Karpas-422 (cell line): ENCODE data around the gene XAB2. TPM values are rescaled to one million over a fixed set of nuclear protein-coding genes. Genes with fewer than 3 reads are reported as not detected.

Source experiments
- DNase-seq: peaks from one replicate; pipeline ENCODE4 v3.0.0-alpha.2; 2015
- H2AFZ ChIP-seq: fragments of 200-600 bp; sonication (generic); 2 replicates; pipeline ENCODE4 v1.6.1; 2014; ENCODE audit warnings: antibody characterized with exemption, low read length, mixed read lengths
- H3K27ac ChIP-seq: fragments of 200-600 bp; sonication (generic); 2 replicates; pipeline ENCODE4 v1.5.1; 2014; ENCODE audit warnings: mild to moderate bottlenecking, low read length, moderate library complexity
- H3K27me3 ChIP-seq: fragments of 200-600 bp; sonication (generic); 2 replicates; pipeline ENCODE4 v1.6.1; 2014; ENCODE audit warnings: low read length, mixed read lengths
- H3K36me3 ChIP-seq: fragments of 200-600 bp; sonication (generic); 2 replicates; pipeline ENCODE4 v1.6.1; 2014; ENCODE audit warnings: low read length, mixed read lengths; ENCODE audit not compliant: insufficient read depth
- H3K4me1 ChIP-seq: fragments of 200-600 bp; sonication (generic); 2 replicates; pipeline ENCODE4 v1.6.1; 2014; ENCODE audit warnings: mild to moderate bottlenecking, low read length, mixed read lengths
- H3K4me2 ChIP-seq: fragments of 200-600 bp; sonication (generic); 2 replicates; pipeline ENCODE4 v1.6.1; 2014; ENCODE audit warnings: low read length, low read depth, mild to moderate bottlenecking; ENCODE audit not compliant: poor library complexity, severe bottlenecking
- H3K4me3 ChIP-seq: fragments of 200-600 bp; sonication (generic); 2 replicates; pipeline ENCODE4 v1.5.1; 2014; ENCODE audit warnings: mild to moderate bottlenecking, antibody characterized with exemption, low read length, mixed read lengths
- H3K79me2 ChIP-seq: fragments of 200-600 bp; sonication (generic); 2 replicates; pipeline ENCODE4 v1.6.1; 2014; ENCODE audit warnings: mild to moderate bottlenecking, low read length, mixed read lengths
- H3K9ac ChIP-seq: fragments of 200-600 bp; sonication (generic); 2 replicates; pipeline ENCODE4 v1.6.0; 2014; ENCODE audit warnings: low read length
- H3K9me2 ChIP-seq: fragments of 200-600 bp; sonication (generic), shearing (Covaris generic); replicated peaks from 2 replicates; pipeline ENCODE4 v1.6.0; 2014; ENCODE audit warnings: mild to moderate bottlenecking, low read length, moderate library complexity; ENCODE audit not compliant: insufficient read depth
- H3K9me3 ChIP-seq: fragments of 300-700, 200-600 bp; sonication (generic); 2 replicates; pipeline ENCODE4 v1.6.1; 2014; ENCODE audit warnings: low read length, mixed read lengths
- H4K20me1 ChIP-seq: fragments of 200-600 bp; sonication (generic); 2 replicates; pipeline ENCODE4 v1.6.1; 2014; ENCODE audit warnings: mild to moderate bottlenecking, antibody characterized with exemption, low read length, low read depth; ENCODE audit not compliant: insufficient read depth
- total RNA-seq: library from RNA; depleted of rRNA; stranded (reverse); fragments of >200 nt; shearing (Covaris generic); gene quantifications from 2 replicates; pipeline ENCODE4 v1.2.3, GENCODE V29; 2014; ENCODE audit warnings: low replicate concordance; rRNA removed

The XAB2 gene
- 20.2 and 36.2 TPM in 2 replicates for total RNA-seq

GRCh38 chr19:7629347-7630054, at the start of gene XAB2, which contains the start of gene PET100:
TSS of gene XAB2 (minus strand) at chr19:7629545. CDS start at chr19:7629527, 18 bp downstream.
TSS of gene PET100 (plus strand) at chr19:7629793. CDS start at chr19:7629834, 41 bp downstream.
- H3K4me3 ChIP-seq = peak within 1 kb of the TSS; percentile 97
- H3K4me2 ChIP-seq = peak within 1 kb of the TSS; percentile 92
- H2AFZ ChIP-seq = no peak within 1 kb of the TSS
- no peaks in the 10 kb centered on the region for H3K36me3 ChIP-seq
- H3K27me3 ChIP-seq = no peaks in the 10 kb centered on the region
- peaks cover 53% of the 10 kb centered on the region for H3K79me2 ChIP-seq
- H3K9me3 ChIP-seq = no peaks in the 10 kb centered on the region
- peaks cover 20% of the 10 kb centered on the region; the same call in 1 of the 2 replicates for H4K20me1 ChIP-seq
- peak within 1 kb of the TSS; percentile 95 for H3K9ac ChIP-seq
- peak; percentile 98 for DNase-seq
- H3K27ac ChIP-seq = no peak within 1 kb of the TSS
- H3K4me1 ChIP-seq = peaks cover 19% of the 10 kb centered on the region
- H3K9me2 ChIP-seq = no peaks in the 10 kb centered on the region

- Histone ChIP-seq H3K4me2 (no peak overlapping the region), H3K9me3 (no peaks in the 10 kb centered on the region), H3K79me2 (peaks cover 14% of the 10 kb centered on the region), H3K9me2 (no peaks in the 10 kb centered on the region), H3K36me3 (0 out of 2 replicates have a peak, but pooled peaks cover 3% of the 10 kb centered on the region), H3K27me3 (no peaks in the 10 kb centered on the region), H2AFZ (no peak overlapping the region), H3K4me1 (peaks cover 20% of the 10 kb centered on the region), H3K9ac (no peak overlapping the region), H3K27ac (no peak overlapping the region), H3K4me3 (no peak overlapping the region), H4K20me1 (peaks cover 13% of the 10 kb centered on the region; the same call in 1 of the 2 replicates)
- DNase-seq = no peak
These were observed 48.4 kb upstream of the XAB2 start for GRCh38 chr19:7677669-7678311.

GRCh38 chr19:7676854-7677253, 47.5 kb upstream of the XAB2 start, which contains the start of gene MCEMP1:
TSS of gene MCEMP1 (plus strand) at chr19:7677090. CDS start at chr19:7677121, 31 bp downstream.
- Histone ChIP-seq H3K4me2 (no peak within 1 kb of the TSS), H3K36me3 (no peaks in the 10 kb centered on the region), H4K20me1 (0 out of 2 replicates have a peak, but pooled peaks cover 4% of the 10 kb centered on the region), H3K4me1 (peaks cover 17% of the 10 kb centered on the region), H3K9ac (no peak within 1 kb of the TSS), H3K9me3 (no peaks in the 10 kb centered on the region), H3K79me2 (peaks cover 11% of the 10 kb centered on the region), H3K9me2 (no peaks in the 10 kb centered on the region), H3K4me3 (no peak within 1 kb of the TSS), H3K27ac (no peak within 1 kb of the TSS), H2AFZ (no peak within 1 kb of the TSS), H3K27me3 (no peaks in the 10 kb centered on the region)
- DNase-seq = no peak

GRCh38 chr19:7676376-7676775, 47.0 kb upstream of the XAB2 start:
- Histone ChIP-seq H3K27me3 (no peaks in the 10 kb centered on the region), H3K9me2 (no peaks in the 10 kb centered on the region), H3K9ac (no peak overlapping the region), H3K9me3 (no peaks in the 10 kb centered on the region), H3K27ac (no peak overlapping the region), H3K4me2 (no peak overlapping the region), H3K4me3 (no peak overlapping the region), H3K36me3 (no peaks in the 10 kb centered on the region), H2AFZ (no peak overlapping the region), H3K79me2 (peaks cover 7% of the 10 kb centered on the region), H4K20me1 (0 out of 2 replicates have a peak, but pooled peaks cover 2% of the 10 kb centered on the region), H3K4me1 (peaks cover 12% of the 10 kb centered on the region)
- no peak for DNase-seq

- Histone ChIP-seq H3K9me3 (no peaks in the 10 kb centered on the region), H3K4me2 (no peak overlapping the region), H3K27ac (no peak overlapping the region), H3K9ac (no peak overlapping the region), H3K79me2 (no peaks in the 10 kb centered on the region), H4K20me1 (no peaks in the 10 kb centered on the region), H2AFZ (no peak overlapping the region), H3K4me3 (no peak overlapping the region), H3K36me3 (no peaks in the 10 kb centered on the region), H3K4me1 (peaks cover 7% of the 10 kb centered on the region), H3K9me2 (no peaks in the 10 kb centered on the region), H3K27me3 (no peaks in the 10 kb centered on the region)
- DNase-seq = peak; percentile 89
These were observed 45.0 kb upstream of the XAB2 start for GRCh38 chr19:7674010-7675005.

- no peak for DNase-seq
- no peaks in the 10 kb centered on the region for H4K20me1 ChIP-seq
- no peak overlapping the region for H3K4me3 ChIP-seq
- no peak overlapping the region for H3K4me2 ChIP-seq
- H3K4me1 ChIP-seq = peaks cover 4% of the 10 kb centered on the region
- H2AFZ ChIP-seq = no peak overlapping the region
- H3K9ac ChIP-seq = no peak overlapping the region
- H3K27ac ChIP-seq = no peak overlapping the region
- no peaks in the 10 kb centered on the region for H3K27me3 ChIP-seq
- H3K9me3 ChIP-seq = no peaks in the 10 kb centered on the region
- no peaks in the 10 kb centered on the region for H3K36me3 ChIP-seq
- no peaks in the 10 kb centered on the region for H3K79me2 ChIP-seq
- H3K9me2 ChIP-seq = no peaks in the 10 kb centered on the region
These were observed 43.2 kb upstream of the XAB2 start for GRCh38 chr19:7672522-7672921.

GRCh38 chr19:7670790-7671189, 41.4 kb upstream of the XAB2 start:
- Histone ChIP-seq H3K4me1 (no peaks in the 10 kb centered on the region), H4K20me1 (no peaks in the 10 kb centered on the region), H3K27me3 (no peaks in the 10 kb centered on the region), H3K9ac (no peak overlapping the region), H3K4me3 (no peak overlapping the region), H3K9me3 (no peaks in the 10 kb centered on the region), H3K27ac (no peak overlapping the region), H3K4me2 (no peak overlapping the region), H3K9me2 (no peaks in the 10 kb centered on the region), H2AFZ (no peak overlapping the region), H3K36me3 (no peaks in the 10 kb centered on the region), H3K79me2 (no peaks in the 10 kb centered on the region)
- no peak for DNase-seq
